GM12801 (cell line): Measurements from ENCODE around the gene IQCM.

Source experiments
- TF ChIP-seq, protein P1 (sequence below): IDR thresholded peaks from one replicate; pipeline ENCODE4 v1.5.1; 2011; ENCODE audit warnings: control low read depth; ENCODE audit not compliant: insufficient read length; ENCODE audit errors: extremely low read depth

IQCM gene

DNA sequence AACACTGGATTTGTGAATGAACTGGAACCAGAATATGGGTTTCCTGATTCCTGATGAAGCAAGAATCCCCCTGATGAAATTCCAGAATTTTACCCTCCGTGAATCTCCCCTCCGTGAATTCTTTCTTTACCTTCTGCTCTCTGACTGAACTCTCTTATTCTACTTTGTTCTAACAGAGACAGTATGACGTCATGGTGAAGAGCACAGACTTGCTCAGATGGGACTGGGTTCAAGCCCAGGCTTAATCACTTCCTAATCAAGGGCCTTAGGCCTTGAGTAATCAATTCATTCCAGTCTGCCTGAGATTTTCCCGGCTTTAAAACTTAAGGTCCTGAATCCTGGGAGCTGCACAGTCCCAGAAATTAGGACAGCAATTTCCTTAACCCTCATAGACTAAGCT lies 64.5 kb downstream of the IQCM start:
- TF ChIP-seq, protein P1, sequence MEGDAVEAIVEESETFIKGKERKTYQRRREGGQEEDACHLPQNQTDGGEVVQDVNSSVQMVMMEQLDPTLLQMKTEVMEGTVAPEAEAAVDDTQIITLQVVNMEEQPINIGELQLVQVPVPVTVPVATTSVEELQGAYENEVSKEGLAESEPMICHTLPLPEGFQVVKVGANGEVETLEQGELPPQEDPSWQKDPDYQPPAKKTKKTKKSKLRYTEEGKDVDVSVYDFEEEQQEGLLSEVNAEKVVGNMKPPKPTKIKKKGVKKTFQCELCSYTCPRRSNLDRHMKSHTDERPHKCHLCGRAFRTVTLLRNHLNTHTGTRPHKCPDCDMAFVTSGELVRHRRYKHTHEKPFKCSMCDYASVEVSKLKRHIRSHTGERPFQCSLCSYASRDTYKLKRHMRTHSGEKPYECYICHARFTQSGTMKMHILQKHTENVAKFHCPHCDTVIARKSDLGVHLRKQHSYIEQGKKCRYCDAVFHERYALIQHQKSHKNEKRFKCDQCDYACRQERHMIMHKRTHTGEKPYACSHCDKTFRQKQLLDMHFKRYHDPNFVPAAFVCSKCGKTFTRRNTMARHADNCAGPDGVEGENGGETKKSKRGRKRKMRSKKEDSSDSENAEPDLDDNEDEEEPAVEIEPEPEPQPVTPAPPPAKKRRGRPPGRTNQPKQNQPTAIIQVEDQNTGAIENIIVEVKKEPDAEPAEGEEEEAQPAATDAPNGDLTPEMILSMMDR = no peak

DNA sequence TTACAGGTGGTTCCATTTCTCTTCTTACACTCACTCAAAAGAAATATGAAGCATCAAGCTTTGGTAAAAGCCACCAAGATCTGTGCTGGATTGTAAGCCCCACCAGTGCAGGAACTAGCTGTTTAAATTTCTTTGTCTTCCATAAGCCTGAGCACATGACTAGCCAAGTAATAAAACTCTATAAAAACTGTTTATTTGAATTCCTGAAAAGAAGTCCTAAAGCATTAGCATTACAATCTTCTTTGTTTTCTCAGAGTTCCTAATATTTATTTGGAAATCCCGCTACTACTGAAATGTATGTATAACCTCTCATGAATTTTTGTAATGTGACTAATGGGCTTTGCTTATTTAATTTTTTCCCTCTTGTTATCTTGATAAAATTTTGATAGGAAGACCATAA lies 65.9 kb downstream of the IQCM start:
- TF ChIP-seq, protein P1 = no peak

DNA sequence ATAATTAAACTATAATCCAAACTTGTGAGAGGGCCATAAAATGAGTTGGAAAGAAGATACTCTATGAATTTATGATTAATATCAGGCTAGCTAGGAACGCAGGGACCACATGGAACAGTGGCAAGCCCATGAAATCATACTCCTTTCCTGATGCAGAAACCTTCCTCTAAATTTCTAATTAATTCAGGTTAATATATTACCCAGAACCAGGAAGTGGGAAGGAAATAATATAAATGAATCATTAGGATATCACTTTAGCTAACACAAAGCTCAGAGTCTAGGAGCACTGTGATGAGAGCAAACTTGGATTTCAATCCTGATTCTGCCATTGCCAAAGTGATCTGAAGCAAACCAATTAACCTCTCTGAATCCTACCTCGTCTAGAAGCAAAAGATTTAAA lies 68.0 kb downstream of the IQCM start:
- TF ChIP-seq, protein P1 = no peak

DNA sequence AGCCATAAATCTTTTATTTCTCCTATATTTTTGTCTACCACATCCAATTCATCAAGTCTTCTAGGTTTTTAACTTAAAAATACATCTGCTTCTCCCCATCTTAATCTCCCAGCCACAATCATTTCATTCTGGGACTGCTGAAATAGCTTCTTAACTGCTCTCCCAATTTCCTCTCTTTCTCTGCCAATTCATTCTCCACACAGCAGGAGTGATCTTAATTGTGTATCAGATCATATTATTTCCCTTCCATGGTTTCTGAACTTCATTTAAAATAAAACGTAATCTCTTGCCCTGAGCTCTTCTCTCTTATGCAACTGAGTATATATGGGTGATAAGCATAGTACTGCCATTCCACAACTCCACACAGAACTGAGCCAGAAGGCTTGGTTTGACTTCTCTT lies 69.4 kb downstream of the IQCM start:
- TF ChIP-seq, protein P1 = no peak

DNA sequence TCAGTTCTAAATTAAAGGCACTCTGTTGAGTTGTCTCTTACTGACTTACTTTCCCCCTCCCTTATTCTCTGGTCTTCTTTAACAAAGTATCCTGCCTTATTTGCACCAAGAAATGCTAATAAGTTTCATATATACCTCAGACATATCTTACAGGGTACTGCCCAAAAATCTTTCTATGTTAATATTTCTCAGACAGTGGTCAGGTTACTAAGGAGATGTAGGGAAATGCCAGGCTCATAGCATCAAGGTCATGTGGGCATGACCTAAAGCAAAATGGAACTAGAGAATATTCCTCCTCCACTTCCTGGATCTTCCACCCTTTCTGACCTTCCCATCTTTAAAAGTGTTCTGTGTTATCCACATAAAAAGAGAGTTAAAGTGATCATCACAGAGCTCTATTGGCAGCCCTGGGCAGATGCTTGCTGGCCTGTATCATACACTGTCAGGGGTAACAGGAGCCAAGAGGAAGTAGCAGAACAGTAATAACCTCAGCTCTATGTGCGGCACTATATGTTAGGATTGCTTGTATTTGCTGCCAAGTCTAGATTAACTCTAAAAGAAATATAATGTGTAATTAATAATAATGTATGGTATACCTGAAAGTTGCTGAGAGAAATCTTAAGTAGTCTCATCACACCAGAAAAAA lies 74.3 kb downstream of the IQCM start:
- TF ChIP-seq, protein P1 = no peak

DNA sequence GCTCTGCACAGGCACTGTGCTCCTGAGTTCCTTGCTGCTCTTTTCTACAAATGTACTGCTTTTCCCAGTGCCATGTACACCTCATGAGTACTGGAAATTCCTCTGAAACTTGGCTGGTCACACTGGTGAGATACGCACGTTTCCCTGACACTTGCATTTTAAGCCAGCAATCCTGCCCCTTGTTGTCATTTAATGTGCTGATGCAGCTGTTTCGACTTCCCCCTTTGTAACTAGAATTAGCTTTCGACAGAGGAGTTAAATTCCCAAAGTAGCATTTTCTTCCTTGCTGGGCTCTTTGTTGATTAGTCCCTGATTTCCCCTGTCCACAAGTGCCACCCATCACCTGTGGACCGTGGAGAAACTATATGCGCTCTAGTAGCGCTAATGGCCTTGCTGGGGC lies 77.5 kb downstream of the IQCM start:
- TF ChIP-seq, protein P1 = no peak

DNA sequence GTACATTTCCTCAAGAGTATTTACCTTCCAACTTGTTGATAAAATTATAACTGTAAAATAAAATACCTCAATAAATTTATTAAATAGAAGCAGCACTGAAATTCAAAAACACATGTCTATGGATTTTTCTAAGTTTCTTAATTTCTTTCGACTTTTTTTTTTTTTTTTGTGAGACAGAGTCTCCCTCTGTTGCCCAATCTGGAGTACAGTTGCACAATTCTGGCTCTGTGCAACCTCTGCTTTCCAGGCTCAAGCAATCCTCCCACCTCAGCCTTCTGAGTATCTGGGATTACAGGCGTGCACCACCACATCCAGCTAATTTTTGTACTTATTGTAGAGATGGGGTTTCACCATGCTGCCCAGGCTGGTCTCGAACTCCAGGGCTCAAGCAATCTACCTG lies 79.8 kb downstream of the IQCM start:
- TF ChIP-seq, protein P1 = no peak
